Bladder microvascular endothelial cell (primary cell): Measurements from ENCODE around the gene SIRPG. TPM values are rescaled to one million over a fixed set of nuclear protein-coding genes. Genes with fewer than 3 reads are reported as not detected.

Experiments used
- total RNA-seq: library from RNA; depleted of rRNA; stranded (reverse); fragments of >200 nt; gene quantifications from 2 replicates; pipeline ENCODE4 v1.2.3, GENCODE V29; 2014

The SIRPG gene
- total RNA-seq = not detected in 2 replicates

GRCh38 chr20:1657556-1658334 lies at the start of gene SIRPG:
Gene SIRPG (minus strand): TSS chr20:1657779. CDS start chr20:1657714, 65 bp downstream.

GRCh38 chr20:1619861-1620444 lies 37.6 kb downstream of the SIRPG start, which contains the start of gene SIRPB1:
Gene SIRPB1 (minus strand): TSS chr20:1620009. CDS start chr20:1619944, 65 bp downstream.

Other genes with a start within 250 kb of the SIRPG start
- 19.3 and 36.1 TPM in 2 replicates for gene NSFL1C, start 190.9 kb downstream of the SIRPG start, total RNA-seq
- 1.3 and 2.8 TPM in 2 replicates for gene SIRPB2, start 166.4 kb downstream of the SIRPG start, total RNA-seq
- not detected in 2 replicates for gene SIRPD, start 100.1 kb downstream of the SIRPG start, total RNA-seq
- gene SIRPB1, start 37.8 kb downstream of the SIRPG start, total RNA-seq = 0.16 and 3.3 TPM in 2 replicates
- 7.4 and 75.3 TPM in 2 replicates for gene SIRPA, start 237.6 kb upstream of the SIRPG start, total RNA-seq